Measurements from ENCODE around the gene TESMIN.

TESMIN gene

GRCh38 chr11:68683536-68684384 lies 67.6 kb downstream of the TESMIN start:
- no peak for DNase-seq (ENCODE audit: low spot score)

- DNase-seq (ENCODE audit: low spot score), result no peak
Measured at GRCh38 chr11:68683121-68683520, 68.2 kb downstream of the TESMIN start.

GRCh38 chr11:68682531-68682961 lies 68.8 kb downstream of the TESMIN start:
- DNase-seq (ENCODE audit: low spot score), result no peak

DNA sequence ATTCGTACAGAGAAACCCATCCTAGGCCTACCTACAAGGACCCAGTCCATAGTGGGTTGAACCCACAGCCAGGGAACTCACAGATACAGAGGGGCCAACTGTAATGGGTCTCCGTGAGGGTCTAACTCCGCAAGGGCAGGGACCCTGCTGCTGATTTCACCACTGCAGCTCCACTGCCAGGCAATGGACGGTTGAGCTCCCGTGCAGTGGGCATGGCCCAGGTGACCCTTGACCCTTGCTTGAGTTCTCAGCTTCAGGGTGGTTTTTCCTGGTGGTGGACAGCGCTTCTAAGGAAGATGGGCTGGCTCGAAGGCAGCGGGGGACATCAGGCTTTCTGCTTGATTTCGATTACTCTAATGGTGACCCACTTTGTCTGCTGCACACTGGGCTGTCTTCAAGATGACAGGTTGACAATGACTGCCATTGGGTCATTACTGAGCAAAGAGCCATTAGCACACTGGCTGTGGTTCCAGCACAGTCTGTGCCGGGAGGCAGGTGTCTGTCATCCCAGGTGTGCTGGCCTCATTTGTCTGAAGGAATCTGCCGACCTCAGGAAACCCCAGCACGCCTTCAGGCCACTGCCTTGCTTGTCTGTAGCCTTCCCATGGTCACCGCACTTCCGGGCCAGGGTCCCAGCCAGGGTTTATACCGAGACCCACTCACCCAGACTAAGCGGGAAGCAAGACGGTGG lies 70.6 kb downstream of the TESMIN start:
- no peak for DNase-seq (ENCODE audit: low spot score)

DNA sequence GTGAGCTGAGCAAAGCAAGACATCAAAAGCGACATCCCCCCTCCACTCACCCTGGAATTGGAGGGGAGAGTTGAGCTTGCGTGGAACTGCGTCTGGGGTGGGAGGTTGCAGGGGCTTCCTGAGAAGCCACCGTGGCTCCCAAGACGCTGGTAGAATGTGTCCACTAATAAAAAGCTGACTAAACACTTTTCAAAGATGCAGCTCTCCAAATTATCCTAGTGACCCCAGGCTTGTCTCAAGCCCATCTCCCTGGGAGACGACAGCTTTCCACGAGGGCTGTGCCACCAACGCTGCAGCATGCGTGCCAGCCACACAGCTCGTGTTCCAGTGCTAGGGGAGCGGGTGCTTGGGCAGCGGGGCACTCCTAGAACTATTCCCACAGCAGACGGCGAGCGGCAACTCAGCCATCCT lies 73.3 kb downstream of the TESMIN start:
- no peak for DNase-seq (ENCODE audit: low spot score)

DNA sequence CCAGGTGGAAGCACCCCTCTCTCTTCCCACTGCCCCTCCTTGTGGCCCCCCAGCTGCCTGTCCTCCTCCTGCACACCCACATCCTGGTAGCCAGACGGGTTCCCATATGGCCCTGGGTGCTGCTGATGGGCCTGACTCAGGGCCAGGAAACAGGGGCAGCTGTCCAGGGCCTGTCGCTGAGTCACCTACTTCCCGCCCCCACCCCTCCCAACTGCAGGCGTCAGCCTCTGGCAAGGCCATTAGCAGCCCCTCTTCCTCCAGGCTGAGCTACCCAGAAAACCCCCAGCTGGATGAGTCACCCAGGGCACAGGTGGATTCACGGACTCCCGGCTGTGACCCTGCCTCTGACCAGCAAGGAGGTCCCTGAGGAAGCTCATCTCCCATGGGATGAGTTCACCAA lies 73.9 kb downstream of the TESMIN start:
- no peak for DNase-seq (ENCODE audit: low spot score)

DNA sequence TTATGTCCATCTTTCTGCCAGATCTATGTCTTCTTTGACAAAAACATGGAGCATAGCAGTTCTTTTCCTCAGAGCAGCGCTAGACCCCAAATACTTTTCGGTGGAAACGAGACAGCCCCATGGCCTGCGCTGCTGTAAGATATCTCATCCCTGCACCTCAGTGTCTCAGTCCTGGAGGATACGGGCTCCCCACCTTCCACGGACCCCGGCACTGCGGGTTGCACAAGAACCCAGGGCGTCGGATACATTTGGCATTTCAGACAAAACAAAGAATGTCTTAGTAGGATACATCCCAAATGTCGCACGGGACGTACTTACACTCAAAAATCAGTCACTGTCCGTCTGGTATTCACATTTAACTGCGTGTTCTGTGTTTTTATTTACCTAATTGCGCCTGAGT lies 76.9 kb downstream of the TESMIN start:
- no peak for DNase-seq (ENCODE audit: low spot score)

- no peak for DNase-seq (ENCODE audit: low spot score)
Measured at GRCh38 chr11:68673991-68674390, 77.3 kb downstream of the TESMIN start.

- DNase-seq (ENCODE audit: low spot score), result no peak
Measured at GRCh38 chr11:68673306-68673945, 77.9 kb downstream of the TESMIN start.

- no peak for DNase-seq (ENCODE audit: low spot score)
Measured at GRCh38 chr11:68670208-68670992, 80.9 kb downstream of the TESMIN start.

GRCh38 chr11:68669301-68670090 lies 81.8 kb downstream of the TESMIN start:
- no peak for DNase-seq (ENCODE audit: low spot score)

GRCh38 chr11:68667511-68668500 lies 83.5 kb downstream of the TESMIN start:
- DNase-seq (ENCODE audit: low spot score), result no peak

GRCh38 chr11:68666849-68667248 lies 84.5 kb downstream of the TESMIN start:
- DNase-seq (ENCODE audit: low spot score), result no peak

GRCh38 chr11:68665436-68665835 lies 85.9 kb downstream of the TESMIN start:
- DNase-seq (ENCODE audit: low spot score), result no peak

GRCh38 chr11:68664906-68665305 lies 86.4 kb downstream of the TESMIN start:
- DNase-seq (ENCODE audit: low spot score), result no peak

- no peak for DNase-seq (ENCODE audit: low spot score)
Measured at GRCh38 chr11:68664141-68664540, 87.2 kb downstream of the TESMIN start.

GRCh38 chr11:68663482-68664010 lies 87.8 kb downstream of the TESMIN start:
- DNase-seq (ENCODE audit: low spot score), result no peak

DNA sequence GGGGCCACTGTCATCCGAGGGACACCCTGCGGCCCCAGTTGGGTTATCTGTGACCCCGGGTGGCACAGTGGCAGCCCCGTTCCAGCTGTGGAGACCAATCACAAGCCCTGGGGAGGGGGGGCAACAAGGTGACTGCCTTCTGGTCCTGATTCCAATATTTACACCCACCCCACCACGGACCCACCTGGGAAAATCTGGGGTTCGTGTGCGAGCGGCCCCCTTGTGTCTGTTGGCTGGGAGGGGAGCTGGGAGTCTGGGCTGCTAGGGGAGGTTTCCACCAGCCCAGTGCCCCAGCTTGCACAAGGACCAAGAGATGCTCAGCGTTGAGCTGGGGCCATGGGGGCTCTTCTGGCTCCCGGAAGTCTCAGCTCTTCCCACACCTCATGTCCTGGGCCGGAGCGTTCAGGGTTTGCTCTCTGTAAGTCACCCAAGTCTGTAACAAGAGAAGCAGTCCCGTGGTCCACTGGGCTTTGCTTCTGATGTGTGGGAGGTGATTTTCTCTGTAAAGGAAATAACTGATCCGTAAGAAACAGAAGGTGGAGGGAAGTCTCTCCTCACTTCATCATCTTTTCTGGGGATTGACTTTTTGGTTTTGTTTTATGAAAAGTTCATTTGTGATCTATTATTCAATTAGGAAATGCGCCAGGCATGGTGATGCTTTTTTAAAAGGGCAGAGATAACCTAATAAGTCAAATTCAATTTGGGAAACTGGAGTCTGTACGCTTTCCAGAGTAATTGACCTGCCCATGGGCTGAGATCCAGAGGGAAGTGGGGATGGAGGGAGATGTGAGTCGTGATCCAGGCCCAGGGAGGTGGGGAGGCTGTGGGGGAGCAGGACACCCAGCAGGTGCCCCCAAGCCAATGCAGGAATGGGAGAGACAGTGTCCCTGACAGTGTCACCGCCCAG lies 89.4 kb downstream of the TESMIN start:
- no peak for DNase-seq (ENCODE audit: low spot score)

DNA sequence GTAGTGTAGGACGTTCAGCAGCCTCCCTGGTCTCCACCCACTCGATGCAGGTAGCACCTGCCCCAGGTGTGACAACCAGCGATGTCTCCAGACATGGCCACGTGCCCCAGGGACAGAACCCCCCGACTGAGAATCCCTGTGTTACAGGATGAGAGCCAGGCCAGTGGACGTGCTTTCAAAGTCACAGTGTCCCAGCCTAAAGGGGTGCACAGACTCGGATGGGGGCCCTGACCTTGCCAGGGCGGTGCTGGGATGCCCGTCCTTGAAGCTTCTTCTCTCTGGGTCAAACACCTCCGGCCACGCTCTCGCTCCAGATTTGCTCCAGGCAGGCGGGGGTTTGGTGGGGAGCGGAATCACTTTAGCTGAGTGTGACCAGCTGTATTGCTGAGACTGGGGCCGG lies 90.3 kb downstream of the TESMIN start:
- no peak for DNase-seq (ENCODE audit: low spot score)

All from putamen (tissue), 1 donor.